ENCODE results near the gene TFDP2. TPM values are rescaled to one million over a fixed set of nuclear protein-coding genes. Genes with fewer than 3 reads are reported as not detected.
"Not testable (repeated sequence)": the region's sequence is repeated elsewhere in the genome, so short reads cannot be mapped to it uniquely, and the experiment has no call there.

The TFDP2 gene
- total RNA-seq, 4 donors from 2014 or later: 30.5 to 75.9 (median 43.0) TPM

DNA sequence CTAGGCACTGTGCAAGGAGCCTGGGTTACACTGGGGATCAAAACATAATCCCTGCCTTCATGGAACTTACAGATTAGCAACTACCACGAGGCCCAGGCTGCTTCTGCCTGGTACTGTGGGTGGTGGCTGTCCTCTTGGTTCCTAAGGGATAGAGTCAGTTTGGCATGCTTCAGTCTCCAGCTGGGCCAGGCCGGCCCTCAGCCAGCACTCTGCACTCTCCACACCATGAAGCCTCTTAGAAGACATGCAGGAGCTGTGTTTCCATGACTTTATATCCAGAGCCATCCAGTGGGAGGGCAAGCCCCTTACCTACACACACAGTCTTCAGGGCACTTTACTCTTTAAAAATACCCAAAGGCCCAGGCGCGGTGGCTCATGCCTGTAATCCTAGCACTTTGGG, 218.5 kb downstream of the TFDP2 start:
- TF ChIP-seq, protein P1, sequence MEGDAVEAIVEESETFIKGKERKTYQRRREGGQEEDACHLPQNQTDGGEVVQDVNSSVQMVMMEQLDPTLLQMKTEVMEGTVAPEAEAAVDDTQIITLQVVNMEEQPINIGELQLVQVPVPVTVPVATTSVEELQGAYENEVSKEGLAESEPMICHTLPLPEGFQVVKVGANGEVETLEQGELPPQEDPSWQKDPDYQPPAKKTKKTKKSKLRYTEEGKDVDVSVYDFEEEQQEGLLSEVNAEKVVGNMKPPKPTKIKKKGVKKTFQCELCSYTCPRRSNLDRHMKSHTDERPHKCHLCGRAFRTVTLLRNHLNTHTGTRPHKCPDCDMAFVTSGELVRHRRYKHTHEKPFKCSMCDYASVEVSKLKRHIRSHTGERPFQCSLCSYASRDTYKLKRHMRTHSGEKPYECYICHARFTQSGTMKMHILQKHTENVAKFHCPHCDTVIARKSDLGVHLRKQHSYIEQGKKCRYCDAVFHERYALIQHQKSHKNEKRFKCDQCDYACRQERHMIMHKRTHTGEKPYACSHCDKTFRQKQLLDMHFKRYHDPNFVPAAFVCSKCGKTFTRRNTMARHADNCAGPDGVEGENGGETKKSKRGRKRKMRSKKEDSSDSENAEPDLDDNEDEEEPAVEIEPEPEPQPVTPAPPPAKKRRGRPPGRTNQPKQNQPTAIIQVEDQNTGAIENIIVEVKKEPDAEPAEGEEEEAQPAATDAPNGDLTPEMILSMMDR (IDR thresholded peaks at IDR 0.05): no peak
- DNase-seq (ENCODE audit: low spot score) (no peak), ATAC-seq (ENCODE audit: low FRiP score) (no peak)

DNA sequence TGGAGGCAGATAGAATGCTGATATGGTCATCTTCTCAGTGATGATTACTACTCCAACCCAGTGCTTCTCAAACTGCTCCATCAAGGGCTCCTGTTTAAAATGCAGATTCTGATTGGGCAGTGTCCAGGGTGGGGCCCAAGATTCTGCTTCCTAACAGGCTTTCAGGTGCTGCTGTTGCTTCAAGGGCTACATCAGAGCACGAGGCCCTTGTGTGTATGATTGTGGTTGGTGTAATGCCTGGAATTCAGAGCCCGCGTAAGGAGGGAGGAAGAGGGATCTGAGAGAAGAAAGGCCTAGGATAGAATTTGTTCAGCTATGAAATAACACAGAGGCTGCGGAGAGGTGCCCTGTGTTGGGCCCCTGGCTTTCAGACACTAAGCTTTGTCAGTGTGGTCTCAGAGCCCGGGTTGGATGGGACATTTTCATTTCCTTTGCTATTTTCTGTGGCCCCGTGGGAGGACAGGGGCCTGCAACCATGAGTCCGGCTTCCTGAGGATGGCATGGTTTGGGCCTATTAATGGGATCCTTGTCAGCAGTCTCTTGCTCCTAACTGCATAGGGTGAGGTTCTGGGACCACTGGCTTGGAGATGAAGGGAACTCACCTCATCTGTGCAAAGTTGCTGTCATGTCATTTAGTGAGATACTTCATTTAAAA, 219.9 kb downstream of the TFDP2 start:
- DNase-seq (ENCODE audit: low spot score) (no peak), ATAC-seq (ENCODE audit: low FRiP score) (no peak)
- TF ChIP-seq, protein P1 (IDR thresholded peaks at IDR 0.05): no peak

DNA sequence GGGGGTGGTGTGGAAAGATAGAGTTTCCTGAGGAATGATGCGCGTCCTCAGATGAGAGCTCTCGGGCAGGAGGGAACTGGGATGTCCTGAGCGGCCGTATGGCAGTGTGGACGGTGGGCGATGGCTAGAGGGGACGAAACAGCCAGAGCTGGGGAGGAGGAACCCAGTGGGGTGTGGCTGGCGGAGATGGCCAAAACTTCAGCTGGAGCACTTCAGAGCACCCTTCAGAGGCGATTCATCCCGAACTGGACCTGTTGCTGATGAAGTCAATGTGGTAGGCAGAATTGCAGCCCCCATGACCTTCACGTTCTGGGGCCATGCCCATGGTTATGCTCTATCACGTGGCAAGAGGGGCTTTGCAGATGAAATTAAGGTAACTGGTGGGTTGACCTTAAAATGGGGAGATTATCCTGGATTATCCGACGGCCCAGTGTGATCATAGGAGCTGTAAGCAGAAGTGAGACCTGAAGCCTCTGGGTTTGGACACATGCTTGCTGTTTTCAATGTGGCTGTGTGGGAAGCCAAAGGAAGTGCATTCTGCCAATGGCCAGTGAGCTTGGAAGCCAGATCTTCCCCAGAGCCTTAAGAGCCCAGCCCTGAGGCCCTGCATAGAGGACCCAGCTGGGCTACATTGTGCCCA, 220.6 kb downstream of the TFDP2 start:
- no peak for DNase-seq (ENCODE audit: low spot score)
- TF ChIP-seq, protein P1 (IDR thresholded peaks at IDR 0.05): no peak

DNA sequence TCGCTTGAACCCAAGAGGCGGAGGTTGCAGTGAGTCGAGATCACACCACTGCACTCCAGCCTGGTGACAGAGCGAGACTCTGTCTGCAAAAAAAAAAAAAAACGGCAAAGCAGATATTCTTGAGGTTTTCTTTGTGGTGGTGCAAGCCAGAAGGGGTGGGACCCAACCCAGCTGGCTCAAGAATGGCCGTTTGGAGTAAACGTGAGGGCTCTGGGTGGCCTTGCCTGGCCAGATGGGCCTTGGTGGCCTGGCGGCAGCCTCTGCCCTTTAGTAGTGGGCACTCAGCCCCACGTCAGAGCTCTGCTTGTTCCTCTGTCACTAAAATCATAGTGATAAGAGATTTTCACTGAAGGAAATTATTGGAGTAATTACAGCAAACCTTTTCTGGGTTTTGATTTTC, 222.4 kb downstream of the TFDP2 start:
- TF ChIP-seq, protein P1 (IDR thresholded peaks at IDR 0.05): no peak
- ATAC-seq (ENCODE audit: low FRiP score): no peak
- no peak for DNase-seq (ENCODE audit: low spot score)

More for the DNA sequence above, 220.6 kb downstream of the TFDP2 start:
- ATAC-seq (ENCODE audit: low FRiP score): no peak

DNA sequence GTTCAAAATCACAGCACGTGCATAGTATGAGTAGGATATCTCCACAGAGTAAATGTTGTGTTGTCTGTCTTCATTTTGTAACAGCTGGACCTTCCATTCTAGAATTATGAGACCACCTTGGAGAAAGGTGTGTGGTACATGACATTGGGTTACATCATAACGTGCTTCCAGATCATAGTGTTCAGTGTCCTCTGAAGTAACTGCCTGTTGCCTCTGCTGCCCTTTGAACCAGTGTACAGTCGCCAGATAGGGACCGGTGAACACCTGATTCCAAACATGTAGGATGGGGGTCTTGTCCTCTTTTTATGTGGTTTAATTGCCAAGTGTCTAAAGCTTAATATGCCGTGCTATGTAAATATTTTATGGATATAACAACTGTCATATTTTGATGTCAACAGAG, 223.7 kb downstream of the TFDP2 start:
- peak; percentile 38 for ATAC-seq (ENCODE audit: low FRiP score)
- DNase-seq (ENCODE audit: low spot score): not testable (repeated sequence)

DNA sequence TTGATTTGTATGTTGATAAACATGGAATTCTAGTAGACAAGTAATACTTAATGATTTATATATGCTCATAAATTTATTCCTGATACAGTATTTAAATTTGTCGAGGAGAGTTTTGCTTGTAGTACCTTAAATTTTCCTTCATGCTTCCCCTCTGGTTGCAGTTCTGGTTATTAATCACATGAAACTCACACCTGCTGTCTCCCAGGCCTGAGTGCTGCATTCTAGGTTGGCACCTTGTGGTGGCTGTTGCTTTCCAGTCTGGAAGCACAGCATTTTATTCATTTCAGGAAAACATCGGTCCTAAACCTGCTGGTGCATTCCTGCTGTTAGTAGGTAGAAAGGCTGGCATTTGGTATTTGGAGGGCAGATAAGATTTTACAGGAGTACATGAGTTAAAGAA, 228.0 kb downstream of the TFDP2 start:
- no peak for ATAC-seq (ENCODE audit: low FRiP score)
- no peak for DNase-seq (ENCODE audit: low spot score)
- TF ChIP-seq, protein P1 (IDR thresholded peaks at IDR 0.05): no peak

DNA sequence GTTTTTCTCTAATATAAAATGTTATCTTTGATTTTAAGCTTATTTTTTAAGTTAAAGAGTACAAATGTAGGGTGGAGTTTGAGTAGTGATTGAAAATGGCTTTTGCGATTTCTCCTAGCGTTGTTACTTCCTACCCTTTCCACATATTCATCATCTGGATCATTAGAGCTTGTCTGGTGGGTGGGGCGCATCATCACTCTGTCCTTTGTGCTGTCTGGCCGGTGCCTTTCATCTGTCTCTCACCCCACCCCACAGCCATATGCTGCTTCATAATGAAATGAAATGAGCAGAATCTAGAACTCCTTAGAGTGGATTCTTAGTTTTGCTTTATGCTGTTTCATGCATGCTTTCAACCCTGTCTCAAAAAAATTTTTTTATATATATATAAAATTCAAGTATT, 228.6 kb downstream of the TFDP2 start:
- TF ChIP-seq, protein P1 (IDR thresholded peaks at IDR 0.05): no peak
- ATAC-seq (ENCODE audit: low FRiP score) (no peak), DNase-seq (ENCODE audit: low spot score) (no peak)
